Activated CD8-positive, alpha-beta memory T cell treated with anti-CD3 and anti-CD28 coated beads for 36 hours (primary cell): ENCODE measurements around the gene GPC5. TPM values are rescaled to one million over a fixed set of nuclear protein-coding genes. Genes with fewer than 3 reads are reported as not detected.

Source experiments
- CTCF ChIA-PET: fragments of 350-600 bp; sonication (Branson Sonifier 250); formaldehyde crosslinking; loops from one replicate; lab custom pipeline; 2021; ENCODE audit warnings: antibody characterized with exemption; lab: Charles Lee
- POLR2A ChIA-PET: fragments of 350-600 bp; sonication (Branson Sonifier 250); formaldehyde crosslinking; loops from one replicate; lab custom pipeline; 2021; ENCODE audit warnings: antibody characterized with exemption; lab: Charles Lee
- total RNA-seq, 2 experiments: library from RNA; stranded (reverse); gene quantifications; one replicate each; pipeline ENCODE4 v1.2.3, GENCODE V29; 2021

The GPC5 gene
- total RNA-seq, 2 experiments from 2014 or later, result 0.15 to 0.17 TPM

- CTCF ChIA-PET, result no interaction called here
- POLR2A ChIA-PET, result no interaction called here
These were observed 173.3 kb downstream of the GPC5 start for GRCh38 chr13:91571681-91572080.

DNA sequence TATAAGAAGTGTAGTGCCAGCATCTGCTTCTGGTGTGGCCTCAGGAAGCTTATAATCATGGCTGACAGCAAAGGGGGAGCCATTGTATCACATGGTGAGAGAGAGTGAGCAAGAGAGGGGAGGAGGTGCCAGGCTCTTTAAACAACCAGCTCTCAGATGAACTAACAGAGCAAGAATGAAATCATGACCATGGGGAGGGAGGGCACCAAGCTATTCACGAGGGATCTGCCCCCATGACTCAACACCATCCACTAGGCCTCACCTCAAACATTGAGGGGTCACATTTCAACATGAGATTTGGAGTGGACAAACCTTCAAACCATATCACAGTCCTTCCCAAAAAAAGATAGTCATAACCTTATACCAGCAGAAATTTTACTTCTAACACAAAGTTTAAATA lies 174.0 kb downstream of the GPC5 start:
- ChIA-PET CTCF (no interaction called here), POLR2A (no interaction called here)

DNA sequence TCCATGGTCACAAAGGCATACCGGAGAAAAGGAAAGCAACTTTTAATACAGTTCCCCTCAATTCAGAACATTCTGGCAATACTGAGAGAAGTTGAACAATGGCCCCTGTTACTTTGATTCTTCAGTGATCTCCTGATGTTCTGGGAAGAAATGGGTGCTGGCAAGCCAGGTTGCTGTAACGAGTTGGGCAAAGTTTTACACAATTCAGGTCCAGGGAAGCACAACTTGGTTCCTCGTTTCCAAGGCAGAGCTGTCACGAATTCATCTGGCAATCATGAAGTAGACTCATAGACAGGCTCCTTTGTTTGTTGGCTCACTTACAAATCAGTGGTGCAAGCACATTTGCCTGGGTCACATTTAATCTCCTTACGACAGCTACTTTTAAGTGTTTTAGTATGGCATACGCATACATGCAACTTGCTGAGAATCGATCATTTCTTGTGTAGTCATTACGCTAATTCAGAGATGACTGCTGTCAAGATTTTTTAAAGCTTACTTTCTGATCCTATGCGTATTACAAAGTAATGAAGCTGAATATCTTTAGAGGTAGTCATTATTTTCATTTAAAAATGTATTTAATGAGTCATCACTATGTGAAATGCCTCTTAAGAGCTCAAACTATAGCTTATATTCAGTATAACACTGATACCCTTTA lies 174.7 kb downstream of the GPC5 start:
- ChIA-PET POLR2A (no interaction called here), CTCF (no interaction called here)

DNA sequence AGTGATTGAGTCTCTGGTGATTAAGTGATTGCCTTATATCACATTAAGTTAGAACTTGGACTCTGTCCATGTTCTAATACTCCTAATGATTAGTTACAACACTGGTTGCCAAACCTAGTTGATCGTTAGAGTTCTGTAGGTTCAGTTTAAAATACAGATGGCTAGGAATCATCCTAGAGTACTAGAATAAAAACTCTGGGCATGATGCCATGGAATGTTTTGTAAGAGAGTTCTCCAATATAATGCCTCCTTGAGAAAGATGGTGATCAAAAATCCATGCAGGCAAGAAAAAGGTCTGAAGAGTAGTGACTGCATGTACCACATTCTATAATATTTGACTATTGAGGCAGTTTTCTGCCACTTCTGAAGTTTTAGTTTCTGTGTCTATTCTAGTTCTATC lies 176.3 kb downstream of the GPC5 start:
- ChIA-PET CTCF (no interaction called here), POLR2A (no interaction called here)

DNA sequence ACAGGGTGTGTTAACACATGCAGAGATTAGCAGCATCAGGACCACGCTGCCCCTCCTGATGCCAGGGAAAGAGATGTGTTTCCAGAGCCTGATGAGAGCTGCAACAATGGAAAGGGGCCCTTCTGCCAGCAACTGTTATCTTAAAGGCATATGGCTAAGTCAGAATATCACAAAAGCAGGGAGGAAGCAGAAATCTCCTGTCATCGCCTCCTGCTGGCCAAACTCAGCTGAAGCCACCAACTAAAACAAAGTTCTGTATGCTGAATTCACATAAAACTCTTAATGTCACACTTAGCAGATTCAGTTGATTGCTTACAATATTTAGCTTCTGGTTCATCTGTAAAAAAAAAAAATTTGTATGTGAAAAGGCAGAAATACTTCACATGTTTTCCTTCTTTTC lies 178.2 kb downstream of the GPC5 start:
- ChIA-PET CTCF (no interaction called here), POLR2A (no interaction called here)

DNA sequence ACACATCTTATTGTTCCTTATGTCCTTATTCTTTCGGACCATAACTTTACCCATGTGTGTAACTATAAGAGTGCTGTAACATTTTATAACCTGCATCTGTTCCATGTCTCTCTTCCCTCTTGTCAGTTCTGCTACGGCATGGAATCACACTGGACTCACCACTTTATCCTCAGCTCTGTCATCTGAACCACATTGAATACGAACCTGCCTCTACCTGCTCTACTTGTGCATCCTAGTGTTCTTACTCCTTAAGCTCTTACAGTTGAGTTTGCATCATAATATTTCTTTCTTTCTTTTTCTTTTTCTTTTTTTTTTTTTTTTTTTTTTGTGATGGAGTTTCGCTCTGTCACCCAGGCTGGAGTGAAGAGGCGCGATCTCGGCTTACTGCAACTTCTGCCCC lies 180.9 kb downstream of the GPC5 start:
- ChIA-PET CTCF (interaction anchor here (1.2 kb wide), 1 partner anchor 12 kb away, joined by 3 read pairs; no protein-coding TSS in a partner anchor), POLR2A (no interaction called here)

DNA sequence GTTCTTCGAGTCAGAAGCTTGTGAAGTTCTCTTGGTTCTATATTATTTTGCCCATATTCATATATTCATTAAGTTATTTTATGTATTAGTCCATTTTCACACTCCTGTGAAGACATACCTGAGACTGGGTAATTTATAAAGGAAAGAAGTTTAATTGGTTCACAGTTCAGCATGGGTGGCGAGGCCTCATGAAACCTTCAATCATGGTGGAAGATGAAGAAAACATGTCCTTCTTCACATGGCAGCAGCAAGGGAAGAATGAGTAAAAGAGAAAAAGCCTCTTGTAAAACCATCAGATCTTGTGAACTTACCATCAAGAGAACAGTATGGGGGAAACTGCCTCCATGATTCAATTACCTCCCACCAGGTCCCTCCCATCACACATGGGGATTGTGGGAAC lies 182.3 kb downstream of the GPC5 start:
- CTCF ChIA-PET, result no interaction called here

GRCh38 chr13:91586609-91587008 lies 188.2 kb downstream of the GPC5 start:
- POLR2A ChIA-PET, result no interaction called here
- CTCF ChIA-PET, result no interaction called here

More for the DNA sequence above, 182.3 kb downstream of the GPC5 start:
- POLR2A ChIA-PET, result no interaction called here

DNA sequence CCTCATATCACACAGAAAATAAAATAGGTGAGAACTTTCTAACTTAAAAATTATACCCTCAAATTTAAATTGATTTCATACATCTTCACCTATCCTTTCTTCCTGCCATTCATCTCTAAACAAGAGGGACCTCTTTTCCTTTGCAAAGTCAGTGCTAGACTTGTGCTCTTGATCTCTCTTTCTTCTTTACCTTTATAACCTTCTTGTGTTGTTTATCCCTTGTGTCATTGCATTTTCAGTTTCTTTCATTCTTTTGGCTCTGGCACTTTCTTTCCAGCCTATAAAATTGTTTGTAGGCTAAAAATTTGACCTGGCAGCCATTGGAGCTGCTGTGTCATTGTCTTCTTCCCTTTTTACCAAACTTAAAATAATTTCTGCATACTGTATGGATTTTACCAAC lies 190.1 kb downstream of the GPC5 start:
- CTCF ChIA-PET, result no interaction called here
- POLR2A ChIA-PET, result no interaction called here

GRCh38 chr13:91592056-91593014 lies 193.9 kb downstream of the GPC5 start:
- CTCF ChIA-PET, result interaction anchor here (1.0 kb wide), 1 partner anchor 13 kb away, joined by 3 read pairs; no protein-coding TSS in a partner anchor
- POLR2A ChIA-PET, result no interaction called here

- POLR2A ChIA-PET, result no interaction called here
- CTCF ChIA-PET, result no interaction called here
These were observed 195.0 kb downstream of the GPC5 start for GRCh38 chr13:91593456-91593855.

- POLR2A ChIA-PET, result no interaction called here
- CTCF ChIA-PET, result no interaction called here
These were observed 195.6 kb downstream of the GPC5 start for GRCh38 chr13:91594061-91594460.

- CTCF ChIA-PET, result no interaction called here
- POLR2A ChIA-PET, result no interaction called here
These were observed 197.3 kb downstream of the GPC5 start for GRCh38 chr13:91595677-91596076.

GRCh38 chr13:91596842-91597241 lies 198.4 kb downstream of the GPC5 start:
- CTCF ChIA-PET, result no interaction called here
- POLR2A ChIA-PET, result no interaction called here

GRCh38 chr13:91598655-91599054 lies 200.2 kb downstream of the GPC5 start:
- POLR2A ChIA-PET, result no interaction called here
- CTCF ChIA-PET, result no interaction called here

GRCh38 chr13:91601273-91601672 lies 202.9 kb downstream of the GPC5 start:
- CTCF ChIA-PET, result no interaction called here
- POLR2A ChIA-PET, result no interaction called here

- ChIA-PET CTCF (no interaction called here), POLR2A (no interaction called here)
These were observed 203.4 kb downstream of the GPC5 start for GRCh38 chr13:91601807-91602206.

DNA sequence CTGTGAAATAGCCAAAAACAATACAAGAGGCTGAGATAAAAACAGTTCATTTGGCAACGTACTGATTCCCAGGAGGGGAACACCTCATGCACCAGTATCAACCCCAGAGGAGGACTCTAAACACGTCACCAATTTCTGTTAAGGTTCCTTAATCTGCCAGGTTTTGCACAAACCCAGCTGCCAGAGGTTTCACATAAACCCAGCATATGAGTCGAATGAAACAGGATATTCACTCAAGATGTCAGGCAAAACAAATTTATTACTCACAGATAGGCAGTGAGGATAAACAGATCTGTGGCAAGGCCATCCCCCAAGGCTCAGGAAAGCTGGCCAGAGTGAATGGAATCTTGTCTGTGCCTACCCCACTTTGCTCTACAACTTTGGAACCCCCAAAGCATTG lies 210.9 kb downstream of the GPC5 start:
- POLR2A ChIA-PET, result no interaction called here
- CTCF ChIA-PET, result no interaction called here

- ChIA-PET CTCF (no interaction called here), POLR2A (no interaction called here)
These were observed 219.9 kb downstream of the GPC5 start for GRCh38 chr13:91618315-91618714.

GRCh38 chr13:91620670-91621141 lies 222.3 kb downstream of the GPC5 start:
- ChIA-PET CTCF (no interaction called here), POLR2A (no interaction called here)

- CTCF ChIA-PET, result no interaction called here
- POLR2A ChIA-PET, result no interaction called here
These were observed 222.7 kb downstream of the GPC5 start for GRCh38 chr13:91621161-91621560.
